ENCODE measurements around the gene ERMN.
"Not testable (repeated sequence)": the region's sequence is repeated elsewhere in the genome, so short reads cannot be mapped to it uniquely, and the experiment has no call there.

Gene ERMN, protein sequence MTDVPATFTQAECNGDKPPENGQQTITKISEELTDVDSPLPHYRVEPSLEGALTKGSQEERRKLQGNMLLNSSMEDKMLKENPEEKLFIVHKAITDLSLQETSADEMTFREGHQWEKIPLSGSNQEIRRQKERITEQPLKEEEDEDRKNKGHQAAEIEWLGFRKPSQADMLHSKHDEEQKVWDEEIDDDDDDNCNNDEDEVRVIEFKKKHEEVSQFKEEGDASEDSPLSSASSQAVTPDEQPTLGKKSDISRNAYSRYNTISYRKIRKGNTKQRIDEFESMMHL

DNA sequence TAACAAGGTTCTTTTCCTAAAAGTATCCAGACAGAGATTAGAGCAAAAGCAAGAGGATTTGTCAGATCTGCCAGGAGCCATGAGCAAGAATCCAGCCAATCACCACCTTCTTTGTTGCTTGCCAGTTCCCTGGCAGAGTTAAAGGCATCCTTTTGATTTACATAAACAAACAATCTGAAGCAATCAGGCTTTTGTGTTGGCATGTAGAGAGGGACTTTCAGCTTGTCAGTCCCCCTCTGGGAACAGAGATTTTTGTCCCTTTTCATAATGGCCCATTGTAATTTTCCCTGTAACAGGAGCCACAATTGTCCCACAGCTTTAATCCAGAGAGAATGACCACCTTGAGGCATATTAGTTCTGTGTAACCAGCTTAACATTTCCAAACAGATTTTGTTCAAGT, at the start of gene ERMN:
TSS of gene ERMN (minus strand) at position 39 of the 400 bp plus-strand sequence. CDS start 182 bp downstream, outside the sequence.
- TF ChIP-seq CTCF (conservative IDR thresholded peaks at IDR 0.05; ENCODE audit: low read depth) = no peak
- no peak for DNase-seq (ENCODE audit: low spot score)
- no peak within 1 kb of the TSS for H3K27ac ChIP-seq
- ChIA-PET CTCF (interaction anchor here (0.9 to 3.3 kb wide), 3 partner anchors 10 to 27 kb away, joined by 4 to 14 read pairs (median 6); no protein-coding TSS in a partner anchor), POLR2A (ENCODE audit: low non-redundant PET) (no interaction called here)

GRCh38 chr2:157375384-157375783, 49.8 kb upstream of the ERMN start:
- DNase-seq (ENCODE audit: low spot score) = no peak
- TF ChIP-seq CTCF (conservative IDR thresholded peaks at IDR 0.05; ENCODE audit: low read depth) = no peak
- ChIA-PET POLR2A (ENCODE audit: low non-redundant PET) (no interaction called here), CTCF (no interaction called here)
- H3K27ac ChIP-seq = no peak overlapping the region

DNA sequence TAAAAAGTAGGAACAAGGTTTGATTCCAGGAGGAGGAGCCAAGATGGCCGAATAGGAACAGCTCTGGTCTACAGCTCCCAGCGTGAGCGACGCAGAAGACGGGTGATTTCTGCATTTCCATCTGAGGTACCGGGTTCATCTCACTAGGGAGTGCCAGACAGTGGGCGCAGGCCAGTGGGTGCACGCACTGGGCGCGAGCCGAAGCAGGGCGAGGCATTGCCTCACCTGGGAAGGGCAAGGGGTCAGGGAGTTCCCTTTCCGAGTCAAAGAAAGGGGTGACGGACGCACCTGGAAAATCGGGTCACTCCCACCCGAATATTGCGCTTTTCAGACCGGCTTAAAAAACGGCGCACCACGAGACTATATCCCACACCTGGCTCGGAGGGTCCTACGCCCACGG, 42.9 kb upstream of the ERMN start:
- CTCF ChIA-PET; POLR2A ChIA-PET (ENCODE audit: low non-redundant PET): not testable (repeated sequence)

DNA sequence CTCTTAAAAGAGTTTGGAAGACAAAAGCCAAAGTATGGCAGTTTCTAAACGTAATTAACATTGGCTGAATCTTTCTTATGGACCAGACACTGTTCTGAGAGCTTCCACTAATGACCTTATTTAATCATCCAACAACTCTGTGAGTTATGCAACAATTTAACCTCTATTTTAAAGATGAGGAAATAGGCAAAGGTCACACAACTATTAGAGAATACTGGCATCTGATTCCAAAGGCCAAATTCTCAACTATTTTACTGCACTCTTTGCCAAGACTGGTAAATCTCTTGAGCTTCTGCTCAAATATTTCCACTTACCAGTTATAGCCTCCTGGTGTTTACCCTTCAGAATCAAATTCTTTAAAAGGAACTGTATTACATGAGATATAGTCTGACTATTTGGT, 42.1 kb upstream of the ERMN start:
- CTCF ChIA-PET = interaction anchor here (1.0 kb wide), 1 partner anchor 32 kb away, joined by 7 read pairs; no protein-coding TSS in a partner anchor
- H3K27ac ChIP-seq = no peak overlapping the region
- no peak for DNase-seq (ENCODE audit: low spot score)
- POLR2A ChIA-PET (ENCODE audit: low non-redundant PET) = no interaction called here
- no peak for TF ChIP-seq CTCF (conservative IDR thresholded peaks at IDR 0.05; ENCODE audit: low read depth)

More for the DNA sequence above, 42.9 kb upstream of the ERMN start:
- not testable (repeated sequence) for H3K27ac ChIP-seq; DNase-seq (ENCODE audit: low spot score)

GRCh38 chr2:157364257-157364974, 38.8 kb upstream of the ERMN start:
- DNase-seq (ENCODE audit: low spot score) = no peak
- H3K27ac ChIP-seq = no peak overlapping the region
- ChIA-PET POLR2A (ENCODE audit: low non-redundant PET) (no interaction called here), CTCF (no interaction called here)
- no peak for TF ChIP-seq CTCF (conservative IDR thresholded peaks at IDR 0.05; ENCODE audit: low read depth)

GRCh38 chr2:157363612-157364101, 38.0 kb upstream of the ERMN start:
- no peak overlapping the region for H3K27ac ChIP-seq
- ChIA-PET POLR2A (ENCODE audit: low non-redundant PET) (no interaction called here), CTCF (interaction anchor here (0.6 to 0.7 kb wide), 2 partner anchors 27 to 352 kb away, joined by 3 read pairs; no protein-coding TSS in a partner anchor)
- no peak for TF ChIP-seq CTCF (conservative IDR thresholded peaks at IDR 0.05; ENCODE audit: low read depth)
- no peak for DNase-seq (ENCODE audit: low spot score)

- DNase-seq (ENCODE audit: low spot score) = no peak
- POLR2A ChIA-PET (ENCODE audit: low non-redundant PET) = no interaction called here
- CTCF ChIA-PET = no interaction called here
- no peak for TF ChIP-seq CTCF (conservative IDR thresholded peaks at IDR 0.05; ENCODE audit: low read depth)
- no peak overlapping the region for H3K27ac ChIP-seq
Observed at GRCh38 chr2:157362627-157363026, 37.0 kb upstream of the ERMN start.
